Measurements from ENCODE around the gene ATXN7L1.

GRCh38 chr7:105920766-105921165 is 44.4 kb upstream of the ATXN7L1 start:
- TF ChIP-seq, protein P1, sequence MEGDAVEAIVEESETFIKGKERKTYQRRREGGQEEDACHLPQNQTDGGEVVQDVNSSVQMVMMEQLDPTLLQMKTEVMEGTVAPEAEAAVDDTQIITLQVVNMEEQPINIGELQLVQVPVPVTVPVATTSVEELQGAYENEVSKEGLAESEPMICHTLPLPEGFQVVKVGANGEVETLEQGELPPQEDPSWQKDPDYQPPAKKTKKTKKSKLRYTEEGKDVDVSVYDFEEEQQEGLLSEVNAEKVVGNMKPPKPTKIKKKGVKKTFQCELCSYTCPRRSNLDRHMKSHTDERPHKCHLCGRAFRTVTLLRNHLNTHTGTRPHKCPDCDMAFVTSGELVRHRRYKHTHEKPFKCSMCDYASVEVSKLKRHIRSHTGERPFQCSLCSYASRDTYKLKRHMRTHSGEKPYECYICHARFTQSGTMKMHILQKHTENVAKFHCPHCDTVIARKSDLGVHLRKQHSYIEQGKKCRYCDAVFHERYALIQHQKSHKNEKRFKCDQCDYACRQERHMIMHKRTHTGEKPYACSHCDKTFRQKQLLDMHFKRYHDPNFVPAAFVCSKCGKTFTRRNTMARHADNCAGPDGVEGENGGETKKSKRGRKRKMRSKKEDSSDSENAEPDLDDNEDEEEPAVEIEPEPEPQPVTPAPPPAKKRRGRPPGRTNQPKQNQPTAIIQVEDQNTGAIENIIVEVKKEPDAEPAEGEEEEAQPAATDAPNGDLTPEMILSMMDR (IDR thresholded peaks at IDR 0.05): no peak
- TF ChIP-seq POLR2A (IDR thresholded peaks at IDR 0.05): no peak

Measured in esophagus squamous epithelium (tissue), 4 donors.